ES-I3 (cell line): ENCODE measurements around the gene DMP1.

ENCODE experiments used
- H3K36me3 ChIP-seq: 2 replicates; pipeline ENCODE4 v1.6.1; 2013; ENCODE audit warnings: mild to moderate bottlenecking, low read length, control low read depth, moderate library complexity; ENCODE audit not compliant: insufficient read depth
- H3K4me1 ChIP-seq: 2 replicates; pipeline ENCODE4 v1.6.1; 2013; ENCODE audit warnings: mild to moderate bottlenecking, control low read depth, low read length; ENCODE audit not compliant: insufficient read depth
- H3K9ac ChIP-seq: 2 replicates; pipeline ENCODE4 v1.6.1; 2013; ENCODE audit warnings: low read depth, mild to moderate bottlenecking, low read length, moderate library complexity
- H3K9me3 ChIP-seq: 2 replicates; pipeline ENCODE4 v1.6.1; 2013; ENCODE audit warnings: mild to moderate bottlenecking, low read length, moderate library complexity; ENCODE audit not compliant: control insufficient read depth, insufficient read depth

The DMP1 gene

DNA sequence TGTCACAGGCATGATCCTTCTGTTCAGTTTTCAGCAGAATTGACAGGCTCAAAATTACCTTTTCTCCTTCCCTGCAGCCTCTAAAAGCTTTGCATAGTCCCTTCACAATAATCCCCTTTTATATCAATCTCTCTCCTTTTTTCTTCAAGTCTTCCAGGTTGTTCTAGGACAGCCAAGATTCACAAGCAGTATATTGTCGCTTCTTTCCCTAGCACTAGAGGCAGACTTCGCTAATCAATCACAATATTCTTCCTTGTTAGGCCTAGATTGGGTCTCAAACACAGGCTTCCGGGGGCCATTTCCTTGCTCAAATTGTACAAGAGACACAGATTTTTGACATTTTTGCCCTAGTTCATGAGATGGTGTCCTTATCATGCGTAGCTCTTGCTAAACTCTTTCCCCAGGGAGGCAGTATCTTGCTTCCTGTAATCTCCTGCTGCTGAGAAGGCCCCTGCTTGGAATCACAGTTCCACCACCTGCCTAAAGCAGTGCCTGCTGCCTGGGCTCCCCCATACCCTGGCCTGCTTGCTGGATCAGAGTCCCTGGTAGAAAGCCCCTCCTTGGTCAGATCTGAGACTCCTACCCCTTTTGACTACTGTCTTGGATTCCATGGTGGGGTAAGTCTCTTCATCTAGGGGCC, 57.3 kb downstream of the DMP1 start:
- H3K9ac ChIP-seq: no peak overlapping the region
- H3K4me1 ChIP-seq: no peaks in the 10 kb centered on the region
- no peaks in the 10 kb centered on the region for H3K9me3 ChIP-seq
- H3K36me3 ChIP-seq: no peaks in the 10 kb centered on the region
